ENCODE measurements around the gene ABCC8. TPM values are rescaled to one million over a fixed set of nuclear protein-coding genes. Genes with fewer than 3 reads are reported as not detected.

The ABCC8 gene
- polyA plus RNA-seq, 3 donors = not detected

- Mint-ChIP-seq H3K4me1 (peaks cover 7% of the 10 kb centered on the region), H3K27ac (no peak overlapping the region), H3K9me3 (peaks cover 4 to 37% (median 10%) of the 10 kb centered on the region in 7 donors), H3K36me3 (peaks cover 4 to 8% of the 10 kb centered on the region in 2 donors), H3K4me3 (no peak overlapping the region), H3K27me3 (ENCODE audit: low read depth in 3 of 3) (peaks cover 0 to 2% (median 2%) of the 10 kb centered on the region in 3 donors)
- Histone ChIP-seq H3K9ac (ENCODE audit: insufficient read depth, low read length, poor library complexity, severe bottlenecking) (no peak overlapping the region), H3K79me2 (ENCODE audit: insufficient read depth, low read length) (no peaks in the 10 kb centered on the region), H2AFZ (ENCODE audit: insufficient read depth, low read depth, low read length, poor library complexity, severe bottlenecking) (no peak overlapping the region), H4K20me1 (ENCODE audit: insufficient read depth, low read length) (no peaks in the 10 kb centered on the region), H3K4me1 (ENCODE audit: control insufficient read depth in 1 of 2, insufficient read depth in 2 of 2, low read length in 2 of 2) (peaks cover 0 to 8% of the 10 kb centered on the region in 2 donors), H3K9me3 (replicated peaks in 1 of 2; ENCODE audit: control insufficient read depth in 1 of 2, insufficient read depth in 1 of 2, low read length in 2 of 2) (peaks cover 7 to 15% of the 10 kb centered on the region in 2 donors), H3K27me3 (ENCODE audit: control insufficient read depth in 2 of 2, insufficient read depth in 2 of 2, low read length in 2 of 2) (no peaks in the 10 kb centered on the region), H3K27ac (ENCODE audit: low read depth in 1 of 2, low read length in 2 of 2) (no peak overlapping the region), H3K4me2 (replicated peaks; ENCODE audit: extremely low read depth, low read length, poor library complexity, severe bottlenecking) (no peak overlapping the region), H3K36me3 (replicated peaks in 1 of 2; ENCODE audit: control insufficient read depth in 1 of 2, insufficient read depth in 2 of 2, low read length in 2 of 2) (peaks cover 0 to 4% of the 10 kb centered on the region in 2 donors), H3K4me3 (replicated peaks in 1 of 3; ENCODE audit: low read depth in 2 of 3, low read length in 3 of 3) (no peak overlapping the region)
- no peak for TF ChIP-seq CTCF (IDR thresholded peaks at IDR 0.05)
- 67% methylated on average over 1 of the region's 2 CpGs for WGBS (ENCODE audit: insufficient coverage)
- DNase-seq = no peak
- intact Hi-C loops (cut with micrococcal nuclease) = no loop called here
These were observed 98.0 kb downstream of the ABCC8 start for GRCh38 chr11:17378655-17379054.

GRCh38 chr11:17376493-17376892 is 100.2 kb downstream of the ABCC8 start:
- no peak for DNase-seq
- Mint-ChIP-seq H3K9me3 (peaks cover 24 to 59% (median 30%) of the 10 kb centered on the region in 7 donors), H3K4me1 (no peaks in the 10 kb centered on the region), H3K27ac (no peak overlapping the region), H3K4me3 (no peak overlapping the region), H3K27me3 (ENCODE audit: low read depth in 3 of 3) (peaks cover 0 to 2% (median 2%) of the 10 kb centered on the region in 3 donors), H3K36me3 (peaks cover 26 to 28% of the 10 kb centered on the region in 2 donors)
- peaks cover 8 to 25% of the 10 kb centered on the region in 2 donors for H3K36me3 ChIP-seq (replicated peaks in 1 of 2; ENCODE audit: control insufficient read depth in 1 of 2, insufficient read depth in 2 of 2, low read length in 2 of 2)
- TF ChIP-seq CTCF (IDR thresholded peaks at IDR 0.05) = no peak
- H3K9ac ChIP-seq (ENCODE audit: insufficient read depth, low read length, poor library complexity, severe bottlenecking) = no peak overlapping the region
- no peaks in the 10 kb centered on the region for H3K27me3 ChIP-seq (ENCODE audit: control insufficient read depth in 2 of 2, insufficient read depth in 2 of 2, low read length in 2 of 2)
- peaks cover 29 to 36% of the 10 kb centered on the region in 2 donors for H3K9me3 ChIP-seq (replicated peaks in 1 of 2; ENCODE audit: control insufficient read depth in 1 of 2, insufficient read depth in 1 of 2, low read length in 2 of 2)
- no peaks in the 10 kb centered on the region for H3K4me1 ChIP-seq (ENCODE audit: control insufficient read depth in 1 of 2, insufficient read depth in 2 of 2, low read length in 2 of 2)
- no peaks in the 10 kb centered on the region for H3K79me2 ChIP-seq (ENCODE audit: insufficient read depth, low read length)
- no peak overlapping the region for H3K27ac ChIP-seq (ENCODE audit: low read depth in 1 of 2, low read length in 2 of 2)
- intact Hi-C loops (cut with micrococcal nuclease) = no loop called here
- H3K4me3 ChIP-seq (replicated peaks in 1 of 3; ENCODE audit: low read depth in 2 of 3, low read length in 3 of 3) = no peak overlapping the region
- H4K20me1 ChIP-seq (ENCODE audit: insufficient read depth, low read length) = no peaks in the 10 kb centered on the region
- H2AFZ ChIP-seq (ENCODE audit: insufficient read depth, low read depth, low read length, poor library complexity, severe bottlenecking) = no peak overlapping the region
- WGBS (ENCODE audit: insufficient coverage) = no CpG with 5 or more reads among the region's 3 CpGs
- no peak overlapping the region for H3K4me2 ChIP-seq (replicated peaks; ENCODE audit: extremely low read depth, low read length, poor library complexity, severe bottlenecking)

Measured in CD14-positive monocyte (primary cell).